ENCODE data around the gene SELL. TPM values are rescaled to one million over a fixed set of nuclear protein-coding genes. Genes with fewer than 3 reads are reported as not detected.

The SELL gene
- total RNA-seq, 1 donor from 2014 or later = 115 TPM

- H3K27me3 Mint-ChIP-seq (ENCODE audit: insufficient read depth) = no peaks in the 10 kb centered on the region
- DNase-seq (ENCODE audit: low spot score) = no peak
- H3K4me1 Mint-ChIP-seq (ENCODE audit: low read depth) = peaks cover 24% of the 10 kb centered on the region
- intact Hi-C loops (cut with micrococcal nuclease) = loop anchor here (5.0 kb wide), 1 partner anchor 41 kb away; no protein-coding TSS in a partner anchor
- H3K9me3 Mint-ChIP-seq = peaks cover 20% of the 10 kb centered on the region
- no peak overlapping the region for H3K4me3 Mint-ChIP-seq
- H3K36me3 Mint-ChIP-seq (ENCODE audit: low read depth) = peaks cover 3% of the 10 kb centered on the region
- H3K27ac Mint-ChIP-seq = no peak overlapping the region
Observed at GRCh38 chr1:169648709-169649108, 62.7 kb downstream of the SELL start.

DNA sequence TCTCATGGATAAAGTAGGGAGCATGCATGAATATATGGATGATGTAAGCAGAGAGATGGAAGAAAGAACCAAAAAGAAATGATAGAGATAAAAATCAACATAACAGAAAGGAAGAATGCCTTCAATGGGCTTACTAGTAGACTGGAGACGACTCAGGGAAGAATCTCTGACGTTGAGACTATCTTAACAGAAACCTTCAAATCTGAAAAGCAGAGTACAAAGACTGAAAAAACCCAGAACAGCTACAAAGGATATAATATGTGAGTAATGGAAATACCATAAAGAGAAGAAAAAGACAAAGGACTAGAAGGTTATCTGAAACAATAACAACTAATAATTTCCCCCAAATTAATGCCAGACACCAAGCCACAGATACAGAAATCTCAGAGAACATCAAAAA, 63.2 kb downstream of the SELL start:
- Mint-ChIP-seq H3K9me3 (peaks cover 20% of the 10 kb centered on the region), H3K4me3 (no peak overlapping the region), H3K27me3 (ENCODE audit: insufficient read depth) (no peaks in the 10 kb centered on the region), H3K4me1 (ENCODE audit: low read depth) (peaks cover 24% of the 10 kb centered on the region), H3K27ac (peak overlapping the region; percentile 18), H3K36me3 (ENCODE audit: low read depth) (peaks cover 3% of the 10 kb centered on the region)
- intact Hi-C loops (cut with micrococcal nuclease) = loop anchor here (5.0 kb wide), 1 partner anchor 41 kb away; no protein-coding TSS in a partner anchor
- no peak for DNase-seq (ENCODE audit: low spot score)

- H3K4me1 Mint-ChIP-seq (ENCODE audit: low read depth) = peaks cover 24% of the 10 kb centered on the region
- peaks cover 20% of the 10 kb centered on the region for H3K9me3 Mint-ChIP-seq
- H3K27me3 Mint-ChIP-seq (ENCODE audit: insufficient read depth) = no peaks in the 10 kb centered on the region
- DNase-seq (ENCODE audit: low spot score) = no peak
- no peak overlapping the region for H3K4me3 Mint-ChIP-seq
- H3K36me3 Mint-ChIP-seq (ENCODE audit: low read depth) = peaks cover 3% of the 10 kb centered on the region
- intact Hi-C loops (cut with micrococcal nuclease) = loop anchor here (5.0 kb wide), 1 partner anchor 40 kb away; no protein-coding TSS in a partner anchor
- no peak overlapping the region for H3K27ac Mint-ChIP-seq
Observed at GRCh38 chr1:169647512-169647911, 63.9 kb downstream of the SELL start.

DNA sequence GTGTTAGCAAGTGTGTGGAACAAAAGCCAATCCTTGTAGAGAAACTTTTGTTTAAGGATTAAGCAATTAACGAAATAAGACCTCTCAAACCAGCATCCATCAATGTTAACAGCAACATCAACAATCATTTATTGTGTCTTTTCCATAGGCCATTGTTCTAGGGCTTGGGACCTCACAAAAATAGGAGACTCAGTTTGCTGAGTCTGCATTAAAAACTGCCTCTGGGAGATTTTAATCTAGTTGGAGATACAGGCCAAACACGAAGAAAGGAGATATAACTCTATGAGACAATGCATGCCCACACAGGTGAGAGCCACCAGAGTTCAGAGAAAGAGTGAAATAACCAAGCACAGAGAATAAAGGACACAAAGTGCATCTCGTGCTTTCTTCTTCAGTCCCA, 67.1 kb downstream of the SELL start:
- Mint-ChIP-seq H3K9me3 (peaks cover 18% of the 10 kb centered on the region), H3K27me3 (ENCODE audit: insufficient read depth) (no peaks in the 10 kb centered on the region), H3K4me1 (ENCODE audit: low read depth) (peaks cover 16% of the 10 kb centered on the region), H3K4me3 (no peak overlapping the region), H3K27ac (no peak overlapping the region), H3K36me3 (ENCODE audit: low read depth) (peaks cover 7% of the 10 kb centered on the region)
- intact Hi-C loops (cut with micrococcal nuclease) = no loop called here
- DNase-seq (ENCODE audit: low spot score) = no peak

Other genes with a start within 250 kb of the SELL start
- gene SLC19A2, start 225.7 kb downstream of the SELL start, total RNA-seq = 12.8 and 14.0 TPM in 2 replicates
- 58.0 and 58.2 TPM in 2 replicates for gene F5, start 125.1 kb downstream of the SELL start, total RNA-seq
- gene SELP, start 81.5 kb downstream of the SELL start, total RNA-seq = 0.13 TPM in 1 of 2 replicates, not detected in the other
- gene SELE, start 22.5 kb upstream of the SELL start, total RNA-seq = not detected in 2 replicates
- gene METTL18, start 83.3 kb upstream of the SELL start, total RNA-seq = 9.0 and 9.3 TPM in 2 replicates
- gene SCYL3, start 182.3 kb upstream of the SELL start, total RNA-seq = 11.8 and 12.3 TPM in 2 replicates